ENCODE results near the gene FAM3C.
"Not testable (repeated sequence)": the region's sequence is repeated elsewhere in the genome, so short reads cannot be mapped to it uniquely, and the experiment has no call there.

The FAM3C gene

DNA sequence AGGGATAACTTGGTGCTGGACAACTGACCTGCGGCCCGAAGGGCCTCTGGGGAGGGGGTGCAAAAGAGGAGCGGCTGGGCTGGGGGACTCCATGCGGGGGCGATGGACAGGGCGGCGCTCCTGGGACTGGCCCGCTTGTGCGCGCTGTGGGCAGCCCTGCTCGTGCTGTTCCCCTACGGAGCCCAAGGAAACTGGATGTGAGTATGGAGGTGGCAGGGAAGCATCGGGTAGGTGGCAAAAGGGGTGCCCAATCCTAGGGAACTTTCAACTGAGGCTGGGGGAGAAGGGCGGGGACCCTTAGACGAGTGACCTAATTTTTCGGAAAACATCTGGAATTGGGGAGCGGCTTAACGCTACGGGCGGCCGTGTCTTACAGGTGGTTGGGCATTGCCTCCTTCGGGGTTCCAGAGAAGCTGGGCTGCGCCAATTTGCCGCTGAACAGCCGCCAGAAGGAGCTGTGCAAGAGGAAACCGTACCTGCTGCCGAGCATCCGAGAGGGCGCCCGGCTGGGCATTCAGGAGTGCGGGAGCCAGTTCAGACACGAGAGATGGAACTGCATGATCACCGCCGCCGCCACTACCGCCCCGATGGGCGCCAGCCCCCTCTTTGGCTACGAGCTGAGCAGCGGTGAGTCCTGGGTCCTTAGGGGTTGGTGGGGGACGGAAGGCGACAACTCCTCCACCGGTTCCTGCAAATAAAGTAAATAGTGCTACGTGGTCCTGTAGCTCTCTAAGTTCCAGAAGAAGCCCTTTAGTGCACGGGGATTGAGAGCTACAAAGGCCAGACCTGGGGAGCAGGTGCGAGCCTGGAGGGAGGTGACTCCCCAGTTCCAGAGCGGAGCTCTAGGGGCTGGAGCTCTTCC, 66.7 kb downstream of the FAM3C start:
- DNase-seq, result peak in 1 of 2 donors; percentile 15

DNA sequence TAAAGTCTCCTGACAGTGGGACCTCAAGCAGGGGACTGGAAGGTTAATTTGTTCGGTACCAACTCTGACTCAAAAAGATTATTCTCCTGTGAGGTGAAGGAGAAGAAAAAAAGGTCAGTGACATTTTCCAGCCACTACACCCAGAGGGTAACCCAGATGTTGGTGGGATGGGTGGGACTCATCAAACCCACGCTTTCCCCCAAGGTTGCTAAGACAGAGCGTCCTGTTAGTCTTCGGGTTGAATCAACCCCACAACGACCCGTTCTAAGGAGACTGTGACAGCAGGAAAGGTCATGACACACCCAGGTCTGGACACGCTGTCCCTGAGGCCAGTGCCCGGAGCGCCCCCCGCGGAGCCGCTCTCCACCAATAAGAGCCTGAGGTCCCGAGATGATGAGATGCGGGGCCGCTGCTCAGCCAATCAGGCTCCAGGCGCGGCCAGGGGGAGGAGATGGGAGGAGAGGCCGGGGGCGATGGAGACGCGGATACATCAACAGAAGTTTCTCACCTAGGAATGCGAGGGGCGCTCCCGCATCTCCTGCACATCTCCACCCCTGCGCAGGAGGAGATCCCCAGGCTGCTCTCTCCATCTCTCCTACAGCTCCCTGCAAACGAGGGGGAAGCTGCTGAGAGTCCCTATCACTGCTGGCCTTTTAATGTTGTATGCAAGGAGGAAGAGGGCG, 67.5 kb downstream of the FAM3C start, which contains the start of gene WNT16:
Gene WNT16 (plus strand): TSS at position 493 of the 683 bp plus-strand sequence. CDS start 293 bp downstream, outside the sequence.
- DNase-seq, result no peak

DNA sequence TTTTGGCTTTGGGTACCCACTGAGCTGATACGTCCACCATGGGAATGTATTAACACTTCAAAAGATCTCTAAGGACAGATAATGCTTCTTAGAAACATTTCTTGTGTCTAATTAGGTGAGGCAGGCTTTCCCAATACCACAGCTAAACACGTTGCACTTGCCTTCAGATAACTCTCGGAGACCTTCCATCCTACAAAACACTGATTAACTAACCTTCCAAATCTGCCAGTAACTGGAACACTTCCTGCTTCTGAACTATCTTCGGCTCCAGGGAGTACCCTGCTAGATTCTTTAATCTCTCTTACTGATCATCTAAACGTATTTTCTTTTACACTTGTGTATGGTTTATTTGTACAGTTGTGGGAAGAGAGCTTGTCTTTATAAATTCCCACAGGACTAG, 68.4 kb downstream of the FAM3C start:
- no peak for DNase-seq

DNA sequence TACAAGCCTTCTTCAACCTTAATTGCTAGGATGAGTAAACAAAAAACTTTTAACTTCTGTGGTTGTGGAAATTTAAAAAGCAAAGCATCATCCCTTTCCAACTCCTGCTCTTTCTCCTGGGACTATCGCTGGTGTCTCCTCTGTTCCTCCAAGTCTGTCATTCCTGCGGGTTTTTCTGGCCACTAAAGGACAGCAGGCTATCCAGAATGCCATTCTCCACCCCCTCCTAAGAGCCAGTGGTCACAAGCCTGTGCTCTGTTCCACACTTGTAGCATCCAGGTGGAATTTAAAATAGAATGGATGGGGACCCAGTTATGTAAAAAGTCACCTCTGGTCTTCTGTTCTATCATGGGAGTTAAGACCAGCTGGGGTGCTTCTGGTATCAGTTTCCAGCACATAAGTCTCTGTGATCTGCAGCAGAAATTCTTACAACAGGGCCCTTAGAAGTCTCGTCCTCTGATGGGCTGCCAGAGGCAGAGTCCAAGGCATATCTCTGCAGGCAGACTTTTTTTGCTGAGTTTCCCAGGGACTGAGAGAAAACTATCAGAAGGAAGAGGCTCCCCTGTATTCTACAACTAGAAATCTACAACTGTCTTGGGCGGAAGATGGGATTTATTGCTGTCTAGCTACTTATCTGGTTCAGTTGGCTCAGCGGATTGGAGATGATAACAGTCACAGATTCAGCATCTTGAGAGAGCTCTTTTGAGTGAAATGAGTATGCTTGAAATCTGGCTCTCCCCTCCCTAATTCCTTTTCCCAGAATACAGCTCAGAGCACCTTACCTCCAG, 72.4 kb downstream of the FAM3C start:
- DNase-seq, result no peak

DNA sequence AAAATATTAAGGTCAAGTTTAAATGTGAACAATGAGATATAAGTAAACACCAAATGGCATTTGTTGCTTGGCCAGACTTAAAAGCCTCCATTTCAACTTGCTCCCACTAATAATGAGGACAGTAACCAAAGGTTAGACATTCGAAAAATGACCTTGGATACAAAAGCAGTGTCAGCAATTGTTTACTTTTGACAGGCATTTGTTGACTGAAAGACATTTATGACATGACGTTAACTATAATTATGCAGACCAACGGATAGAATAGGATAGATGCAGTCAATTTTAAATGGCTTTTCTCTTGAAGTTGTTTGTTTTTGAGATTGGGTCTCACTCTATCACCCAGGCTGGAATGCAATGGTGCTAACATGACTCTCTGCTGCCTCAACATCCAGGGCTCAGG, 73.6 kb downstream of the FAM3C start:
- DNase-seq, result no peak

DNA sequence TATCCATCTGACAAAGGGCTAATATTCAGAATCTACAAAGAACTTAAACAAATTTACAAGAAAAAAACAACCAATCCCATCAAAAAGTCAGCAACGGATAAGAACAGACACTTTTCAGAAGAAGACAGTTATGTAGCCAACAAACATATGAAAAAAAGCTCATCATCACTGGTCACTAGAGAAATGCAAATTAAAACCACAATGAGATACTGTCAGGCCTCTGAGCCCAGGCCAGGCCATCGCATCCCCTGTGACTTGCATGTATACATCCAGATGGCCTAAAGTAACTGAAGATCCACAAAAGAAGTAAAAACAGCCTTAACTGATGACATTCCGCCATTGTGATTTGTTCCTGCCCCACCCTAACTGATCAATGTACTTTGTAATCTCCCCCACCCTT, 80.9 kb downstream of the FAM3C start:
- not testable (repeated sequence) for DNase-seq

DNA sequence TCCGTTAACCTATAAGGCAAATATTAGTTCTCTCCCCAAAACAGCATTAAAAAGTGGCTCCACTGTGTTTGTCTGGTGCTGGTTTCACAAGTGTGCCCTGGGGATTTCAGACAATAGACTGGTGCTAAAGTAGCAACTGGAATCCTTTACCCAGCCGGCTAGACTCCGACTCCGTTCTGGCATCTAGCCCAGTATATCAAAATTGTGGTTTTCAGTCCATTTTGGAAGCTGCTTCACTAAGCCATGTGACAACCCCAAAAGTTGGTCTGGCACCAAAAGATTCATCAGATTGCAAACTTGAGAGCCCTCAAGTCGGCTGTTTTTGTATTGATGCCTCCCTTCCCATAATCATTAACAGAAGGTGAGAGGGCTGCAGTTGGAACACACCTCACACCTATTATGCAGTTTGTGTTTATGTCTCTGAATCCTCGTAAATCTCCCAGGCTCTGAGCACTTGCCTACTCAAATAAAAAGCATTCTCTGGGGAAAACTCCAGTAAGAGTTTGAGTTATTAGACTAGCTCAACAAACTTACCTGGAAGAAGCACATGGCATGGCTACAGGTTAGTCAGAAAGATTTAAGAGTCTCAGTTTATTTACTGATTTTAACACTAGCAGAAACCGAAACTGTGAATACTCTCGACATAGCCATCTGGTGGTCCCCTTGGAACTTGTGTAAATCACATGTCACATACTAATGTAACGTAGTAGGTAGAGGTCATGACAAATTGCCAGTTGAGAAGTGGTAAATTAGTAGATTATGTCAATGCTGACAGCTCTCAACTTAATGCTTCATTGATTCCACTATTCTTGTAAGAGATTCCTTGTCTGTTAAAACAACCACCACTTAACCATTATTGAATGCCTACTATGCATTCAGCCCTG, 82.1 kb downstream of the FAM3C start:
- DNase-seq, result no peak

DNA sequence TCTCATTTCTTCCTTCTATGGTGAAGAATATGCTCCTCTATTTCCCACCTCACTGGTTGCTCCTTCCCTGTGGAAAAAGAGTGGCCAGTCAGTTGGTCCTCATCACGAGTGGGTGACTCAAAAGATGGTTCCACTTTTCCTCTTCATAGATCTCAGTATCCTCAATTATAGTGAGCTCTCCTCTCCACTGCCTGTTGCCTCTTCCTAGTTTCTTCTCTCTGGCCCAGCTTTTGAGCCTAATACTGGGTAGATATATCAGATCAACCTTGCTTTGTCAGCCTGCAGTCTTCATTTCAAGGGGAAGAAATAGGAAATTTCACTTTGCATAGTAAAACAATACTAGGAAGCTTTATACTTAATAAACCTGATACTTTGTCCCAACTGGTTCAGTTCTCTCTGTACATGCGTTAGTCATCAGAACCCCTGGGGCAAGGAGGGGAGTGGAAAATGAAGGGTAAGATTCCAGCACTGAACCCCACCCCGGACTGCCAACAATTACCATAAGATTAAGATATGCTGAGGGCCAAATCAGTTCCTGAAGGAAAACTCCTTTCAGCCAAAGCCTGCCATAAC, 82.8 kb downstream of the FAM3C start:
- no peak for DNase-seq

DNA sequence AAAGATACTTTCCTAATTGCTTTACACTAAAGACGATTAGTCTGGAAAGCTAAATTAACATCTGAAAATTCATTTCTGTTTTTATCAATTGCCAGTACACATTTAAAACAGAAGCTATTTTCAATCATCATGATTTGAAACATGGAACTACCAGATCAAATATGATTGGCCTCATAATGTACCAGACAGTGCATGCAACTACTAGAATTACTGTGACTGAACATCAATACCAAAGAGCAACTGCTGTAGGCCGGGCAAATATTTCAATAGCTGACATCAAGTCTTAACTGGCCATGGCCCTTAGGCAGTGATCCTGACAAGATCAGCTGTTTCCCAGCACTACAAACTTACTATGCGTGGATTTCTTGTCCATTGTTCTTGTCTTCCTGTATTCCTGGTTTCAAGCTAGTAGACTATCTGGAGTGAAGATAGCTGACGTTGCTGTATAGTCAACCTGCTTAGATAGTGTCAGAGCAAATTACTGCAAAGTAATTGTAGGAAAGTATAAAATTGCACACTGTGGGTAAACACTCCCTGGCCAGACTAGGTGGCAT, 89.0 kb downstream of the FAM3C start:
- DNase-seq, result no peak

DNA sequence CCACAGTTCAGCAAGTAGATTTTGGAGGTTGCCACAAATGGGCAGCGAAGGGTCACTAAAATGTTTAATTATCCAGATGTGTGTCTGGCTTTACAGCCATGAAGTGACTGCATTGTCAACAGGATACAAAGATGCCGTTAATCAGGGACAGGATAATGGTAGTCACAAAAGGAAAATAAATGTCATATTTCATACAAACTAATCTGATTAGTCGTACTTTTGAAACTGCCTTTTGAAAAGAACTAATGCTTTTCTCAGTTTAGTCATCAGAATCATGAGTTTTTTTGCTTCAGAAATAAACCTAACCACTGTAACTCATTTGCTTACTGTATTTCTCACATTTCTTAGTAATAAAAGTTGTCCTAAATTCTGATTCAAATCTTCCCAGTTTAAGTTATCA, 89.5 kb downstream of the FAM3C start:
- DNase-seq, result no peak

DNA sequence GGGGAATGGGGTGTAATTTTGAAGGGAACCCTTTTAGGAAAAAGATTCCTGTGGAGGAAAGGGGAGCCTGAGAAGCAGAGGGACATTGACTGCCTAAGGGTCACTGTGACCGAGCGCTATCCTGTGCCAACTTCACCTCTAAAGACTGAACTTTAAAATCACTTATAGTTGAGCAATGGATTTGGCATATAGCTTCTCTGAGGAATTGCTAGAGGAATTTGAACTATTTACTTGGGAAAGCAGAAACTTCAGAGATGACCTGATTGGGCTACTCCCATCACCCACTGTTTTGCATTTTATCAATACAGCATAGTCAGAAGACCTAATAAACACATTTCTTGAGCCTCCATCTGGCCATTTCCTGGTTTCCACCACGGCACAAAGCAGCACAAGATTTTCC, 91.0 kb downstream of the FAM3C start:
- no peak for DNase-seq

DNA sequence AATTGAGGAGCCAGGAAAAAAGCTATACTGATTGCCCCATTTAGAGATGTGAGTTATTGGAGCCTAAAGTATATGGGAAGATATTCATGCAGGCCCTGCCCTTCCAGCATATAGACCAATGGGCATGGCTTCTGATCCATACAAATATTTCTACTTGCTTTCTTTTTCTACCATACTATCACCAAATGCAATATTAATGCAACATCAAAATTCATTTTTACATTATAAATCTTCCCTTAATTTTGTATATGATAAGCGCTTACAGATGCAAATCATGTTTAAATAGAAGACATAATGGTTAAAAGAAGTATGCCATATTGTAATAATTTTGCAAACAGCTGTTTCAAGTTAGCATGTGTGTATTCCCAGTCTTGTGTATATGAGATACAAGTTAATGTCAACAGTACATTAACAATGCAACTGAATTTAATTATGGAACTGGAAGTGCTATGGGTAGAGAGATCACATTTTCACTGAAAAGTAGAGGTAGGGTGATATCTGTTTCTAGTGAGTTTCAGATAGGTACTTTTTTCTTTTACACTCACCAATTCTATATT, 91.9 kb downstream of the FAM3C start:
- no peak for DNase-seq

DNA sequence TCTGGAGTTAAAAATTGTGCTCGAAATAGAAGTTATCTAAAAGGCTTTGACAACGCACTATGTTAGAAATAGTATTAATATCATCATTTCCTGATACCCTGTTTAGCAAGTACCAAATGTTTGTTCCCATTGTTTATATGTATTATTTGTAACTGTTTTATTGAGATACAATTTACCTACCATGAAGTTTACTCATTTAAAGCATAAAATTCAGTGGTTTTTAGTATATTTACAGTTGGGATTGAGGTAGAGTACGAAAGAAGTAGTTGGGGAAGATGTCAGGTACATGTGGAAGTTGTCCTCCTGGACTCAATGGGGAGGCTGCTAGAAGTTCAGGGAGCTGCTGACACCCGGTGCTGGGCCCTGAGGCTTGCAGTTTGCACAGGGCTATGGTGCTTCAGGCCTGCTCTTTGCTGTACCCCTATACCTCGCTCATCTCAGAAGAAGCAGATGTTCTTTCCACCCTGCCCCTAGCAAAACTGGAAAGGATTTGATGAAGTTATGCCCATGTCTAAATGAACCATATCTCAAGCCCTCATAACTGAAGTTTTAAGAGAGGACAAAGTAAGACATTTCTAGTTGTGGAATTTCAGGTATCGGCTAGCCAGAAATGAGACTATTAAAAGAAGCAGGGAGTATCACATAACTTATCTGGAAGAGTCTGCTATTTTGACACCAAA, 92.5 kb downstream of the FAM3C start:
- DNase-seq, result no peak

DNA sequence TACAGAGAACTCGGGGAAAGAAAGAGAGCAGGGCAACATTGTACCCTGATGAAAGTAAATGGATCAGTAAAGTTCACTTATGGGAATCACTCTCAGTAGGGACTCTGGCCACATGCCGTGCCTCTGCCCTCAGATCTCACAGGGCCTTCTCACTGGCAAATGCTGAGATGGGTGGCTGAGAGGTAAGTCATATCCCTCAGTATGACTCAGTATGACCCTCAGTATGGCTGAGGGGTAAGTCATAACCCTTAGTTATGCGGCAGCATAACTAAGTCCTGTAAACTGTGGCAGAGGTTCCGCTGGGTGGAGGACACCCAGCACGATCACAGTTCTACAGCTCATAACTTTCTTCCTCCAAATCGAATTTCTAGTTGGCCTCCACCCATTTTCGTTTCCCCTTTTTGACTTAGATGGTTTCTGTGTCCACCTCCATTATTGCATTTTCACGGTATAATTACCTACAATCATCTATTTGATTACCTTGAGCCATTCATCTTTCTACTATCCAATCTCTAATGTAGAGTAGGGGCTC, 93.8 kb downstream of the FAM3C start:
- DNase-seq, result peak in 1 of 2 donors; percentile 3

DNA sequence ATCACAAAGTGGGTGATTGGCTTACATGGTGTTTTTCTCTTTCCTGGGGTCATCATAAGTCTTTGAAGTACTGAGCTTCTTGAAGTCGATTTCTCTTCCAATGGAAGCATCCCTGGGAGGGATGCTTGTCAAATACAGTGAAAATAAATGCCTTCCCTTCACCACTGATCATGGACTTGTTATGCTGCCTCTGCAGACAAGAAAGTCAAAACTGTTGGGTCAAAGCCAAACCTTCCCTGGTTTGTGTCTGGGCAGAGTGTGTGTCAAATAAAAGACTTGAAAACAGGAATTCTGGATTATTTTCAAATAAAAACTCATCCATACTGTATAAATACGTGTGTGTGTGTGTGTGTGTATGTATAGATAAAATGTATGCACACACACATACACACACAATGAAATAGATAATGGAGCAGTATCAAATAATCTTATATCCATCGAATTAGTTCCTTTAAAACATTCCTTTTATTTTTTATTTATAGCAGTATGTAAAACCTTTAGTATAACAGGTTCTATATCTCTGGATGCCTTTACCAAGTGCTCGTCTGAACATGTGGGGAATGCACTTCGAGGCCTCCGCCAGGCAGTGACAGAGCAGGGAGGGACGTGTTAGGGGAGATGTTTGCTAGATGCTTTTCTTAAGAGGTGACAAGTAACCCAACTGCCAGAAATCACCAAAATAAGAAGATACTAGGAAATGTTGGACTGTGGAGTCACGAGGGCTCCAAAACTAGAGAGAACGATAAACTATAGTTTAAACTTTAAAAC, 94.5 kb downstream of the FAM3C start:
- DNase-seq, result no peak

DNA sequence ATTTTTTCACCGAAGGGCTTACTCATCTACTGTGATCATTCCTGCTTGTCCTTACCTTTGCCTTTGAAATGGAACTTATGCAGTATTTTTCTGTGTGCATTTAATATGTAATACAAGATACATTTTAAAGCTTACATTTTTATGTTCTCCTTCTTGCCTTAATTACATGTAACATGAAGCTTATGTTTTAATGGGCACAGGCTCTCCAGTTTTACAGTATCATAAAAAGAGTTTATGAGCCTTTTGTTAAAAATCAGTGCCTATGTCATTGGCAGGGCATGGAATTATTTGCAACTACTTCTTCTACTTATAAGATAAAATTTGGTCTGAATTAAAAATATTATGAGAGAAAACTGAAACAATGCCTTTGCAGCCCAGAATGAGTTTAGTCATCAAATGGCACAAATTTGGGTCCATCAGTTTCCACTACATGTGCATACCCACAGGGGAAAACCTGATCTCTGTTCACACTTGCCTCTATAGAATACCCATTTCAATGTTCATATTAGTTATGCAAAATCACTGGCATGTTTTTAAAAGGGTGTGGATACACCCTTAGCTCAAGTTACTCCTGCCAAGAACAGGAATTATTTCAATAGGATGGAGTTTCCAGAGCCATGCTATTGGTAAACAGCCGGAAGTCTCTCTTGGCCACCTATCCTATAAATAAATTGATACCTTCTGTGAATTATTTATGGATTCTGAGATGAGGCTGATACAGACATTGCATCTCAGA, 95.3 kb downstream of the FAM3C start:
- no peak for DNase-seq
